ENCODE data around the gene ANKLE2. TPM values are rescaled to one million over a fixed set of nuclear protein-coding genes. Genes with fewer than 3 reads are reported as not detected.

Gene ANKLE2
- total RNA-seq, 1 donor from 2014 or later, result 54.2 TPM

GRCh38 chr12:132711080-132711843 is 50.4 kb downstream of the ANKLE2 start:
- no peak for DNase-seq (ENCODE audit: low spot score in 2 of 2)

GRCh38 chr12:132710405-132711079 is 51.1 kb downstream of the ANKLE2 start, which contains the start of gene PGAM5:
PGAM5 (plus strand) TSS chr12:132710842; CDS start chr12:132710877, 35 bp downstream.
- Histone ChIP-seq H3K4me1 (peaks cover 0 to 14% of the 10 kb centered on the region in 2 donors), H3K27me3 (no peaks in the 10 kb centered on the region), H3K36me3 (peaks cover 0 to 10% of the 10 kb centered on the region in 2 donors), H3K9me3 (no peaks in the 10 kb centered on the region), H3K4me3 (peak within 1 kb of the TSS; percentile 83 to 90), H3K27ac (peak within 1 kb of the TSS; percentile 58 to 79)
- intact Hi-C loops (cut with DNase I), result loop anchor here (1.0 to 2.0 kb wide), 4 partner anchors 23 to 566 kb away; partner anchors contain the start of genes ANKLE2, DDX51, GOLGA3 and NOC4L
- no peak for TF ChIP-seq CTCF (IDR thresholded peaks at IDR 0.05)
- peak; percentile 30 to 87 for DNase-seq (ENCODE audit: low spot score in 2 of 2)

More at GRCh38 chr12:132711080-132711843, 50.4 kb downstream of the ANKLE2 start:
- H3K9me3 ChIP-seq, result no peaks in the 10 kb centered on the region
- peaks cover 0 to 7% of the 10 kb centered on the region in 2 donors for H3K36me3 ChIP-seq
- peak overlapping the region; percentile 83 to 90 for H3K4me3 ChIP-seq
- H3K27ac ChIP-seq, result peak overlapping the region in 1 of 2 donors; percentile 7
- TF ChIP-seq CTCF (IDR thresholded peaks at IDR 0.05), result no peak
- intact Hi-C loops (cut with DNase I), result loop anchor here (2.0 kb wide), 1 partner anchor 566 kb away; the partner anchor contains the start of genes DDX51 and NOC4L
- no peaks in the 10 kb centered on the region for H3K27me3 ChIP-seq
- peaks cover 0 to 14% of the 10 kb centered on the region in 2 donors for H3K4me1 ChIP-seq

GRCh38 chr12:132710043-132710404 is 51.6 kb downstream of the ANKLE2 start:
- intact Hi-C loops (cut with DNase I), result loop anchor here (1.0 to 2.0 kb wide), 4 partner anchors 23 to 565 kb away; partner anchors contain the start of genes ANKLE2, DDX51, GOLGA3 and NOC4L
- DNase-seq (ENCODE audit: low spot score in 2 of 2), result no peak
- TF ChIP-seq CTCF (IDR thresholded peaks at IDR 0.05), result no peak
- Histone ChIP-seq H3K27me3 (no peaks in the 10 kb centered on the region), H3K4me1 (peaks cover 0 to 14% of the 10 kb centered on the region in 2 donors), H3K27ac (peak overlapping the region; percentile 58 to 79), H3K4me3 (peak overlapping the region; percentile 83 to 90), H3K36me3 (peaks cover 0 to 10% of the 10 kb centered on the region in 2 donors), H3K9me3 (no peaks in the 10 kb centered on the region)

- H3K36me3 ChIP-seq, result peaks cover 8 to 17% of the 10 kb centered on the region in 2 donors
- intact Hi-C loops (cut with DNase I), result no loop called here
These were observed 53.5 kb downstream of the ANKLE2 start for GRCh38 chr12:132708150-132708549.

More at GRCh38 chr12:132708150-132708549, 53.5 kb downstream of the ANKLE2 start:
- no peaks in the 10 kb centered on the region for H3K27me3 ChIP-seq
- no peak overlapping the region for H3K4me3 ChIP-seq
- no peak for TF ChIP-seq CTCF (IDR thresholded peaks at IDR 0.05)
- no peak for DNase-seq (ENCODE audit: low spot score in 2 of 2)
- H3K27ac ChIP-seq, result no peak overlapping the region
- H3K4me1 ChIP-seq, result peaks cover 0 to 14% of the 10 kb centered on the region in 2 donors
- no peaks in the 10 kb centered on the region for H3K9me3 ChIP-seq

All from ascending aorta (tissue), 2 donors.